Cardiac septum (tissue), 1 donor: ENCODE data around the gene OR2L8. TPM values are rescaled to one million over a fixed set of nuclear protein-coding genes. Genes with fewer than 3 reads are reported as not detected.

Source experiments
- DNase-seq: peaks from one replicate; pipeline ENCODE4 v3.0.0-alpha.2; 2020; ENCODE audit warnings: low spot score
- intact Hi-C: fragments of 100-400 bp; cut with DNase I; formaldehyde crosslinking; loops from one replicate; pipeline ENCODE4 v1.14.0; 2022
- total RNA-seq: library from RNA; stranded (reverse); fragmentation: NEBNext Ultra II Directional; extraction: Animal tissue kit (Norgen Biotek cat#: 25700); gene quantifications from one replicate; pipeline ENCODE4 v1.2.1, GENCODE V29; 2021
- donor health status: DM: no; HTN: no; CAD: no.

The OR2L8 gene
- total RNA-seq, 1 donor from 2014 or later = not detected

DNA sequence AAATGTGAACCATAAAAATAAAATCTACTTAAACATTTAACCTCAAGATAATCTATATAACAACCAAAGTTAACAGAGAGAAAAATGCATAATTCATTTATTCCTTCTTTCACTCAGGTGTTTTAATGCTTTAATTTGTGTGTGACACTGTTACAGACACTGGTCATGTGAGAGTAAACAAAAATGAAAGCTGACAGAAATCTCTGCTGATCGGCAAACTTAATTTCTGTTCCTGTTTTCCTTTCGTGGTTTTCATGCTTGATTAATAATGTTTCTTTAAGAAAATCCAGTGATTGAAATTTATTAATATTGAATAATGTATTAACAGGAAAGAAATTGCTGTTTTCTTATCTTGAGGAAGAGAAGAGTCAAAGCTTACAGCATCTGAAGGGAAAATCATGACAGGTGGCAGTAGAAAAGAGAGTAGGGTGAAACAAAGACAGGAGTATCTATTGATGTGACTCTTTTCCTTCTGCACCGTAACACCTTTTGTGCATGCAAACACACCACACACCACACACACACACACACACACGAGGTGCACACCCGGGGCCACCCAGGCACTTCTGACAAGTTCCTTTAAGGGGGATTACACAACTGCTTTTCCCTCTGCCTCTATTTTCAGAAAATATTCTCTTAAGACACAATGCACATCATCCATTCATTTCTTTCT, 18.0 kb downstream of the OR2L8 start:
- intact Hi-C loops = no loop called here
- DNase-seq = no peak

DNA sequence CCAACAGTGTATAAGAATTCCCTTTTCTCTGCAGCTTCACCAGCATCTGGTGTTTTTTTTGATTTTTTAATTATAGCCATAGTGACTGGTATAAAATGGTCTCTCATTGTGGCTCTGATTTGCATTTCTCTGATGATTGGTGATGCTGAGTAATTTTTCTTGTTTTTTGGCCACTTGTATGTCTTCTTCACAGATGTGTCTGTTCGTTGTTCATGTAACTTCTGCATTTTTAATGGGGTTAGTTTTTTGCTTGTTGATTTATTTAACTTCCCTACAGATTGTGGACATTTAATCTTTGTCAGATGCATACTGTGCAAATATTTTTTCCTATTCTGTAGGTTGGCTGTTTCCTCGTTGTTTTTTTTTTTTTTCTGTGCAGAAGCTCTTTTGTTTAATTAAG, 44.3 kb downstream of the OR2L8 start:
- DNase-seq = no peak
- intact Hi-C loops = no loop called here

DNA sequence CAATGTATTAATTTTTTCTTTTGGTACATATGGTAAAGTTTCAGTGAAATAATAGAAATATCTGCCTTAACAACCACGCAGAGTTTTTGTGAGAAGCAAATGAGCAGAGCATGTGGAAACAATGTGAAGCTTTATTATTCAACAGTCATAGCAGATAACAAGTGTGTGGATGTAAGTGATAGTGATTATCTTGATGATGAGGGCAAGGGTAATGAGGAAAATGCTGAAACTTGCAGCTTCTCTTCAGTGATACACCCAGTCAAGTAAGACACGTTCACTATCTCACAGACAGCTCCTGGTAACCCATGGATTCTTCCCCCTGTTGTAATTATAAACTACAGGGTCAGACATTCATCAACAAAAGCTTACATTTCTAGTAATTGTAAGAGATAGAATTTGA, 50.2 kb downstream of the OR2L8 start:
- intact Hi-C loops = no loop called here
- no peak for DNase-seq

Other genes with a start within 250 kb of the OR2L8 start
- not detected for gene OR6F1, start 232.2 kb upstream of the OR2L8 start, total RNA-seq
- not detected for gene OR14K1, start 210.2 kb upstream of the OR2L8 start, total RNA-seq
- gene OR14A2, start 200.7 kb upstream of the OR2L8 start, total RNA-seq = not detected
- gene OR1C1, start 188.3 kb upstream of the OR2L8 start, total RNA-seq = not detected
- gene OR14A16, start 124.7 kb upstream of the OR2L8 start, total RNA-seq = not detected
- not detected for gene OR11L1, start 107.0 kb upstream of the OR2L8 start, total RNA-seq
- 1.2 TPM for gene TRIM58, start 91.7 kb upstream of the OR2L8 start, total RNA-seq
- gene OR2W3, start 53.3 kb upstream of the OR2L8 start, total RNA-seq = not detected
- not detected for gene OR2T8, start 28.6 kb upstream of the OR2L8 start, total RNA-seq
- not detected for gene OR2AJ1, start 24.0 kb upstream of the OR2L8 start, total RNA-seq
- gene OR2AK2, start 16.4 kb downstream of the OR2L8 start, total RNA-seq = not detected
- gene OR2L5, start 64.8 kb downstream of the OR2L8 start, total RNA-seq = not detected
- gene OR2L2, start 81.2 kb downstream of the OR2L8 start, total RNA-seq = not detected
- not detected for gene OR2L3, start 98.0 kb downstream of the OR2L8 start, total RNA-seq
- gene OR2L13, start 146.3 kb downstream of the OR2L8 start, total RNA-seq = not detected
- gene OR2M5, start 196.3 kb downstream of the OR2L8 start, total RNA-seq = not detected
- gene OR2M2, start 226.0 kb downstream of the OR2L8 start, total RNA-seq = not detected
- not detected for gene OR2M3, start 248.4 kb downstream of the OR2L8 start, total RNA-seq